Frontal cortex (tissue), 4 donors: ENCODE results near the gene CHST2. TPM values are rescaled to one million over a fixed set of nuclear protein-coding genes. Genes with fewer than 3 reads are reported as not detected.

ENCODE experiments used
- DNase-seq, 2 donors: peaks; one replicate each; pipeline ENCODE4 v3.0.0; 2012; ENCODE audit warnings: low spot score in 2 of 2
- FAIRE-seq: peaks from 2 replicates; lab custom pipeline; 2012; peaks lifted over from hg19 to GRCh38; lab: Jason Lieb, UNC
- total RNA-seq: library from RNA; depleted of rRNA; stranded (reverse); fragments of >200 nt; gene quantifications from one replicate; pipeline ENCODE4 v1.2.3, GENCODE V29; 2014
- donor health status: control.
- donor health status: control.
- donor health status: control.

The CHST2 gene
- total RNA-seq, 1 donor from 2014 or later: 44.4 TPM

DNA sequence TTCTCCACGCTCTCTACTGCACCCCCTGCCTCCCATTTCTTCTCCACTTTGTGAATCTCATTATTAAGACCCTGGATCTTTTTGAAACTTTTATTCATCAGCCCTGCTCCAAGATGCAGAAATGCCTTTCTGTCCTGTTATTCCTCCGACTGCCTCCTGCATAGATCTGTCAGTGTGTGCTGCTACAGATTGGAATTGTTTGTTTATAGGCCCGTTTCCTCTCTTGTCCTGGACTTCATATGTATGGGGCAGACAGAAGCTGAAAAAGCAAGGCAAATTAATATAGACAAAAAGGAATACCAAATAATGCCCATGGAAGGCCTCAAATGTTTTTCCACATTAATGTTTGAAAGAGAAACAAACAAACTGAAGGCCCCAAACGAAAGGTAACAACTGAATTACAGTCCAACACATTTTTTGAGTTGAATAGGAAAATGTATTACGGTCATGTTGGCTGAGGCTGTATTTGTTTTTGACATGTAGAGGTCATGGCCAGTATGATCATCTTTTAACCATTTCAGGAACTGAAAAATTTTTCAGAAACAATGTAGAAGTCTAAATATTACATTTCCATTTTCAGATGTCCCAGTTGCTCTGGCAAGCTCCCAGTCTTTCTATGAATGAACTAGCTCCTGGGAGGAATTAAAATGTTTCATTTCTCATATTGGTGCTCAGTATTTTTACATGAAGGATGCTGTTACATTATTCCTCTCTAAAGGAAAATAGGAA lies 8.8 kb downstream of the CHST2 start:
- FAIRE-seq (no peak), DNase-seq (no peak)

DNA sequence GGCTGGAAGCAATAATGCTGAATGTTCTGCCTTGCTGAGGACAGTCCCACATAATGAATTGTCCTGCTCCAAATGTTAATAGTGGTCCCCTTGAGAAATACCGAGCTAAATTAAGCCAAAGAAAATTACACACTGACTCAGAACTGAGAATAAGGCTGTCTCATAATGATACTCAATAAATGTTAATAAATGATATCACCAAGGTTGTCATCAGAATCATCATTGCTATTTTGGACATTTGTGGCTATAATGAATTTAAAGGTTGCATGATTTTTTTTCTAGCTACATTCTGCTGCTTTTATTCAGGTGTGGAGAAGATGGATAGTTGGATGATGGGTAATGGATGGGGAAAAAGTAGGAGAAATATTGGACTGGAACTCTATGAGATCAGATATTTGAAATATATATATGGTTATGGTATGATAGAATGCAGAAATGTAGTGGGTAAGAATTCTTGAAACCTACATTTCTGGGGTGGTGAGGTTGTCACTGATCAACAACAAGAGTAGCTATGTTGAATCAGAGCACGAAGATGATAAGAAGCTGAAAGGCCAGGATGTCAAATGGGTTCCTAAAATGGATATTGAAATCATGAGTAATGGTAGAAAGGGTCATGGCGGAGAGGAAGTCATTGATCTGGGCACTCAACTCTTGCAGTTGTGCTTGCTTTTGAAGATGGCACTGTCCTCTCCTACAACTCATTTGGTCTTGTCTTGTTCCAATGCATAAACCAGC lies 12.8 kb downstream of the CHST2 start:
- FAIRE-seq (no peak), DNase-seq (no peak)

DNA sequence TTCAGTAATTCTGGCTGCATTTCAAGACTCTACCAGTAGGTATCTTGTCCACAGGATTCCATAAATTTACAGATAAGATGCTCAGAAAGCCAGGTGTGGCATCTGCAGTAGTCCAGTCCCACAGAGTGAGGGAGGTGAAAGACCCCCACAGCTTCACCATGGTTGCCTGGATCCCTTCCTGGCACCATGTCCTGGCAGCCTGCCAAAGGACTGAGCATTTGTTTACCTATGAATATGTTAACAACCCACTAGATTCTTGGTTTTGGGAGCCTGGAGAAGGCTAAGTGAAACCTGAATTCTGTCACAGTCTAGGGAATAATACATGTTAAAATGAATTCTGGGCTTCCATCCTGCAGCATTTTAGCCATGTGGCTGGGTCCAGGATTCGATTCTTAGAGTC lies 14.9 kb downstream of the CHST2 start:
- DNase-seq (no peak), FAIRE-seq (no peak)

DNA sequence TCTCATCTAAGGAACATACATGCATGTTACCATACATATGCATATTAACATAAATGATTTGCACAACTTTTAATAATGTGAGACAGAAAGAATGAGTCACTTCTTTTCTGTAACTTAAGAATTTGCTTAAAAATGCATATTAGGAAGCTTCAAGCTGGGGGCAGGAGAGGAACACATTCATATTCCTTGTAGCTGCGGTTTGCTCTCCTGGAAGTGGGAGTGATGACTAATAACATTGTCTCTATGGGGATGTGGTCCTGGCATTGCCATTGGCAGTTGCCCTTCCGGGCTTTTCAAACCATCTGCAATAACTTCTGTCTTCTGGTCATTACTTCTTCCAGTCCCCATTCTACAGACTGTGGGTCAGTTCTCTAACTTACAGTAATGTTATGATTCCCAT lies 15.6 kb downstream of the CHST2 start:
- FAIRE-seq: no peak
- DNase-seq: peak in 1 of 2 donors; percentile 29

DNA sequence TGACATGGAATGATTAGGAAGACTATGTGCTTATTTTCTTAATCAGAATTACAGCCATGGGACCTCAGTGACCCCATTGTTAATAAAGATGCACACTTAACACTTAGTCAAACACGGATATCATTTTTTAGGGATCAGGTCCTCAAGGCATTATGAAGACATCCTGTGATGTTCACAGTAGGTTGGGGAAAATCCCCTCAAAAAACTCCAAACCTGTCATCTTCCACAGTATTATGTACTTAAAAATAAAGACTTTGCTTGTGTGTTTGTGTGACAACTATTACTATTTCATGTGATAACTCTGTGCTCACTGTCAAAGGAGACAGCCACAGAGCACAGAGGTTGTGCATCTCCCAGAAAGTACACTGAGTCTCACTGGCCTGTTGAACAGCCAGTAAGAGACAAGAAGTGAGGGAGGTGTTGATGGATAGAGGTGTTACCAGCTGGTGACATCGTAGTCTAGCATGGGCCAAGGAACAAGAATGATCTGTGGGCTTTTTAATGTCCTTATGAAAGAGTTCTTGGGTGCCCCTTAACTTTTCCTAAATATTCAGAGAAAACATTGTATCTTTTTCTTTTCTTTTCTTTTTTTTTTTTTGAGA lies 18.0 kb downstream of the CHST2 start:
- FAIRE-seq: no peak
- no peak for DNase-seq

DNA sequence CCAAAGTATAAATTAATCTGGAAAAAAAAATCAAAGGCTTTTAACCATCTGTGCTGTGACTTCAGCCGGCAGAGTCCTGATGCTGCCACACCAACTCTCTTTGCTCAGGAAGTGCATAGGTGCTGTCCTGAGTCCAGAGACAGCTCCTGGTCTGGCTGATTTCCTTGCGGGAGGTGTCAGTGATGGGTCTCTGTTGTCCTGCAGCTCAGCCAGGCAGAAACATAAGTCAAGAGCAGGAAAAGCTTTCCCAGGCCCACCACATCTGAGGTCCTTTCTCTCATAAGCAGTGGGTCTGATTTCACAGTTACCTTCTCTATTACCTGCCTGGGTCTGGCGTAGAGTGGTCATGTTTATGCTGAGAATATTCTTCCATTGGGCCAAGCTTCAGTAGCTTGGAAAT lies 19.4 kb downstream of the CHST2 start:
- FAIRE-seq (no peak), DNase-seq (no peak)

DNA sequence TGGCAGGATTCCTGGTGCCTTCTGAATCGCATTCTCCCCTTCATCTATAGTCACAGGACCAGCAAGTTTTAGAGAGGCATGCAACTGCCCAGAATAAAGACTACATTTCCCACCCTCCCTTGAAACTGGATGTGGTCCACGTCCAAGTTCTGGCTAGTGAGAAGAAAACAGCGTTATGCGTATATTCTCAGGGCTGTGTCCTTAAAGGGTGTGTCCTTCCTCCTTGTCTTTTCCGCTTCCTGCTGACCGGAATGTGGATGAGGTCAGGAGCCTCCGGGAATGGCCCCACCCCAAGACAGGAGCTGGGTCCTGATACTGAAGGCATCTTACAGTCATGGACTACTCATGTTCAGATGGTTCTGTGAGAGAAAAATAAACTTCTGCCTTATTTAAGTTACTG lies 20.2 kb downstream of the CHST2 start:
- DNase-seq (no peak), FAIRE-seq (no peak)

DNA sequence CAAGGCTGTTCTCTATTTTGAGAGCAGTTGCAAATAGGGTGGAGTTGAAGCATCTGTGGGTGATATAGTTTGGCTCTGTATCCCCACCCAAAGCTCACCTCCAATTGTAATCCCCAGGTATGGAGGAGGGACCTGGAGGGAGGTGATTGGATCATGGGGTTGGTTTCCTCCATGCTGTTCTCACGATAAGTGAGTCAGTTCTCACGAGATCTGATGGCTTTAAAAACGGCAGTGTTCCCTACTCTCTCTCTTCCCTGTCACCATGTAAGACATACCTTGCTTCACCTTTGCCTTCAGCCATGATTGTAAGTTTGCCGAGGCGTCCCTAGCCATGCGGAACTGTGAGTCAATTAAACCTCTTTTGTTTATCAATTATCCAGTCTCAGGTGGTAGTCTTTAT lies 21.0 kb downstream of the CHST2 start:
- DNase-seq: no peak
- no peak for FAIRE-seq

DNA sequence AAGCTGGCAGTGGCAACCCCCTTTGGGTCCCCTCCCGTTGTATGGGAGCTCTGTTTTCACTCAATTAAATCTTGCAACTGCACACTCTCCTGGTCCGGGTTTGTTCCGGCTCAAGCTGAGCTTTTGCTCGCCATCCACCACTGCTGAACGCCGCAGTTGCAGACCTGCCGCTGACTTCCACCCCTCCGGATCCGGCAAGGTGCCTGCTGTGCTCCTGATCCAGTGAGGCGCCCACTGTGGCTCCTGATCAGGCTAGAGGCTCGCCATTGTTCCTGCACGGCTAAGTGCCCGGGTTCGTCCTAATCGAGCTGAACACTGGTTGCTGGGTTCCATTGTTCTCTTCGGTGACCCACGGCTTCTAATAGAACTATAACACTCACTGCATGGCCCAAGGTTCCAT lies 22.8 kb downstream of the CHST2 start:
- no peak for FAIRE-seq
- DNase-seq: no peak

DNA sequence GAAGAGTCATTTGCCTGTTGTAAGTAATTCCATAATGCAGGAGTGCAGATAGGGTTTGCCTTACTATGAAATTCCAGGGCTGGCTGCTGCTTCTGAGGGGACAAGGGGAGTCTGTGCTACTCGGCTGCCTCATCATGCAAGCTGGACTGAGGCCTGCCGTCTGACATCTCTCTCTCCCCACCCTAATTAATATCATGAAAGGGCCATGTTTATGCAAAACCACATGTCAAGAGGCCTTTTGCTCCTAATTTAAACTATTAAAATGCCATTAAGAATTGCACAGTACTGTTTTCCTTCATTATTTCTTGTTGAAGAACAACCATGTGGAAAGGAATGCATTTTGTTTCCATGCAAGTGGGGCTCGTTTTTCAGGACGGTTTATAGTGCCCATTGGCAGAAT lies 26.3 kb downstream of the CHST2 start:
- DNase-seq (no peak), FAIRE-seq (no peak)

DNA sequence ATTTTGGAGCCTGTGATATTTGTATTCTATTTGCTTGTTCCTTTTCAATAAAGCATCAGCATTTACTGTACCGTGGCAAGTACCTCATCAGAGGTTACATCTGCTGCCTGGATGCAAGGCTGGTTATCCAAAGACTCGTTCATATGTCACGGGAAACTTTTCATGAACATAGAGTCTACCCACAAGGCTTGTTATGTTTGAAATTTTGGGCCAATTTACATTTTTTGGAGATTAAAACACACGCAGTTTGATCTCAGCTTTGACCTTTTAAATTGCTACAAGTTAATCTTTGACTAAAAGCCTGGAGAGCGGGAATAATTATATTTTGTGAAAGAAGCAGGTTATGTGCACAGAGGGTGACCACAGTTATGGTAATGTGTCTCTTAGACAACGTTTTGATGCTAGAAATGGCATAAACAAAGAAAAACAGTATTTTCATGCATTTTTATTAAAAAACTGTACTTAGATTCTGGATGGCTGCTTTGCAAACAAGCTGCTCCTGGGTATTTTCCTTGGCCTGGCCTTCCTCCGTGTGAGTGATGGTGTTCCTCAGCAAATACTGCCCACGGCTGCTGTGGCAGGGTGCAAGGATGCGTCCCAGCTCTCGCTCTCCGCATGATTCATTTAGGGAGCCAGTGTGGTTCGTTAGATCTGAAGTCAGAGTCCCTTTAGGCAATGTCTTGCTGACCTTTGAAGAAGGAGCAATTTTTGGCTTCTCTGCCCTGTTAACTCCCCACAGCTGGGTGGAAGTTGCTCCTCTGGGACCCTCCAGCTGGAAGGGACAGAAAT lies 27.1 kb downstream of the CHST2 start:
- no peak for DNase-seq

DNA sequence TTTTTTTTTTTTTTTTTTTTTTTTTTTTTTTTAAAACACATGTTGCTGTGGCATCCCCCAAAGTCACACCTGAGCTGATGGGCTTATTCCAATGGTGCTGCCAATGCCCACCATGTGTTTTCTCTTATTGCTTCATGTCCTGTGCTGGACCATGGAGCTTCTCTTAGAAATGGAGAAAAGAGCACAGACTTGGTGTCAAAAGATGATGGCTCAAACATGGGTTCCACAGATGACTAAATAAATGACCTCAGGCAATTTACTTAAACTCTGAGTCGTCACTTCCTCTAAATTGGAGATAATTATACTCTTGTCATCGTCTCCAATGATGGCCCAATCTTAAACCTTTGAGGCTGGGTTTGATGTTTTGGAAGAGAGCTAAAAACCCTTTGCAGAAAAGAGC lies 28.1 kb downstream of the CHST2 start:
- FAIRE-seq (no peak), DNase-seq (no peak)

More for the DNA sequence above, 27.1 kb downstream of the CHST2 start:
- no peak for FAIRE-seq

DNA sequence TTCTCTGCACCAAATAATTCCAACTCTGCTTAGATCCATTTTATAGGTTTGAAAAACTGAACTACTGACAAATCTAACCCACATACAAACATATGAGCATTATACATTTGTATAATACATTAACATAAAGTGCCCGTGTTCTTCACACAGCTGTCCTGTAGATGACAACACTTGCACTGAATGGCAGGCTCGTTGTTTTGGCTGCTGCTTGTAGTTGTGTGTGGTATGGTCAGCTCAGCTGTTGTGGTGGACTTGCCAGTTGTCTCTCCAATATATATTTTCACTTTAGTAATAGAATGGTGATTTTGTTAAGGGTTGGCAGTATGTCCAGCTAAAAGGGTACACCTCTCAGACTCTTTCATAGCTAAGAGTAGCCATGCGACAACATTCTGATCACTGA lies 30.5 kb downstream of the CHST2 start:
- DNase-seq (no peak), FAIRE-seq (no peak)

DNA sequence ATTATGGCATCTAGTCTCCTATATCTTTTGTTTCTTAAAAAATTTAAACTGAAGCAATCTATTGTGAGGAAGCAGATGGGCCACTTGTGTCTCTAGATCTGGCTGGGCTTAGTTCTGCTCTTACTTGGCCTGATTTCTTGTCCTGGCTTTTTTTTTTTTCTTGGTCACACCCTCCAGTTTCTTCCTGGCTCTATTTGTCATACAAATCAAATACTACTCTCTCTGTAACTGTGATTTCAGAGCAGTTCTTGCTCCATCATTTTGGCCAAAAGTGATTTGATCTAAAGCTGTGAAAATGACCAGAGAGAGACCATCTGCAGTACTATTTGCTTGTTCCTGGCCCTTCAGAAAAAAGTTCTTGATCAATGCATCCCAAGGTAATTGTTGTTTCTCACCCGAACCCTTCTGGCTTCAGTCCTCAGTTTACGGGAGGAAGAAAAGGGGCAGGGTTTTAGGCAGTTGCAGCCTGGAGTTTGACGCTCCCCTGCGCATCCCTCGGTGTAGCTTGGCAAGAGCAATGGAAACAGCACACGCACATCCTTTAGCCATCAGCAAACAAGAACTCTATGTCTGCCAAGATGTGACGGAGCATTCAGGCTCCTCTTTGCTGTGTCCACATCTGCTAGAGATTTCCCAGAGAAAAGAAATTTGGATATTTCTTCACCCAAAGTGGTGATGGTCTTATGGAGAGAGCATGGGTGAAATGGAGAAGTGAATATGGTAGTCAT lies 31.6 kb downstream of the CHST2 start:
- FAIRE-seq (no peak), DNase-seq (no peak)

DNA sequence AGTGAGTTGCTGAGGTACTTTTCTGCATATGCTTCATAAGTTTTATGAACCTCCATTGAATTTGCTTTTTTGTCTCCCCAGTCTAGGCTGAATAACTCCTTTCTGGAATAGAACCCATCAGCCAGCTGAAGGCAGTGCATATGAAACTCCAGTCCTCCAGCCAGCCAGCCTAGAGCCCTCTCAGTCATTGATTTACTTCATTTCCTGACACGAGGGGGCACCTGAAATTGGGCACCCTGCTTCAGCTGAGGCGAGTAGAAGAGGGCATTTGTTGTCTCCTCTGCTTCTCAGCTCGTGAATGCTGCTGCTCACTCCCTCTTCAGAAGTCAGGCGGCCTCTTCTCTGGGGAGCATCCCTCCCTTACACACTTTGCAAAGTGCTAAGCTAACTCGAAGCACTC lies 32.5 kb downstream of the CHST2 start:
- DNase-seq: no peak
- no peak for FAIRE-seq

DNA sequence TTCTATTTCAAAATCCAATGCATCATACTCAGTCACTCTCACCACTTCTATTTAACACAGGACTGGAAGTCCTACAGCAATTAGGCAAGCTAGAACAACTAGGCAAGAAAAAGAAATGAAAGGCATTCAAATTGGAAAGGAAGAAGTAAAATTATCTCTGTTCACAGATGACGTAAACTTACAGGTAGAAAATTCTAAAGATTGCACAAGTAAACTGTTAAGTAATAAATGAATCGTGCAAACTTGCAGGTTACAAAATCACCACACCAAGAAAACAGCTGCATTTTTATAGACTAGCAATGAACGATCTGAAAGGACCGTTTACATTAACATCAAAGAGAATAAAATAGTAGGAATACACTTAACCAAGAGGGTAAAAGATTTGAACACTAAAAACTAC lies 36.2 kb downstream of the CHST2 start:
- FAIRE-seq: no peak
- no peak for DNase-seq

DNA sequence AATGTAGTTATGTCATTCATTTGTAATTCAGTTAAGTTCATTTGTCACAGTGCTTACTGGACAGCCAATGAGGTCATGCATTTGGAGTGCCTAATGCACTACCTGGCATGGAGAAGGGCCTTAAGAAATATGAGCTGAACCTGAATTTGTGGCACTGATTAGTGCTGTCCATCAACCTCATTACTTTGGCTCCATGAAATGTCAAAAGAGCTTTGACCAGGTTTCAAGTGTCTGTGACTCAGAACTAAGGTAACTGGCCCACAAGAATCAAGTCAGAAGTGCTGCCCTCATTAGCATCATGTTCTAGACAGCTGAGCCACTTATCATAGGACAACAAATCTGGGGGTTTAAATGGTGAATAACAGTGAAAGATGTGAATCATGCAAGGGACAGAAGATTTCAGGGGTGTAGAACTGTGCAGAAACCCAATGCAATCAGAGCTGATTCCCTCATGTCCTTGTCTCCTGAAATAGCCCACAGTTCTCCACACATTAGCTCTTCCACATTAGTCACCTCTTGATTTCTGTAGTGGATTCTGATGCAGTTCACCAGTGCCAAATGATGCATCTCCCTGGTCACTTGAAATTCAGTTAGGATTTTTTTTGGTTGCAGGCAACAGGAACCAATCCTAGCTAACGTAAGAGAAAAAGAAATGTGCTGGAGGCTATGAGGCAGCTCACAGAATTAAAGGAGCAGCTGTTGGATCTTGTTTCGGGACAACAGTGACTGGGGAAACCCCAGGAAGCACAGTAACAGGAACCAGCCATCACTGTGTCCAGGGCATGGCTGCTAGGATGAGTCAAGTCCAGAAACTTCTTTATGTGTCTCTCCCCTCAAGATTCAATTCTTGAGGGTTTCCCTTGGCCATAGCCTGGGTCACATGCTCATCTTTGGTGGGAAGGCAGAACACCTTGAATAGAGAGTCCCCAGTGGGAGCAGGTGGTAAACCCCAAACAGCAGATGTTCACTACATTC lies 38.7 kb downstream of the CHST2 start:
- DNase-seq (no peak), FAIRE-seq (no peak)

DNA sequence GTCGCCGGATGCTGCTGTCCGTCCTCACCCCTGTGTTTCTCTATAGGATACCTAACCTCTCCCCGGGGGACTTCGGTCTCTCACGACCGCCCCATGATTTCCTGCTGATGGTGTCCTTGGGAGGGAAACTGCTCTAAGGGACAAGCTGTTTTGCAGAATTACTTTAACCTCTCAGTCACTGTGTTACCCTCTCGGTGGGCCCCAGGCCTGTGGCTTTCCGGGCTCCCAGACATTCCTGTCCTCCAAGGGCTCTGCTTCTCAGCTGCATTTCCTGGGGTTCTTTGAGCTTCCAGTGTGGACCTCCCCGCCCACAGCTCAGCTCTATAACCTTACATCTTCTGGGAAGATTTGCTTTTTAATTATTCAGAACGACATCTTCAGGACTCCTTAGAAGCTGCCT lies 40.9 kb downstream of the CHST2 start:
- FAIRE-seq: no peak
- DNase-seq: no peak
